Adrenal gland (tissue), 5 donors: Measurements from ENCODE around the gene CFAP97D2.

ENCODE experiments used
- POLR2A ChIP-seq, 2 donors: fragments of 450-650 bp; IDR thresholded peaks; one replicate each; pipeline ENCODE4 v1.6.1; 2017; ENCODE audit warnings: antibody characterized with exemption in 2 of 2, mild to moderate bottlenecking in 2 of 2, moderate library complexity in 1 of 2
- TF ChIP-seq, protein P1 (sequence below), 6 experiments: fragments of 450-650 bp in 4 of 6; fragments of 200-600 bp in 2 of 6; sonication (generic) in 1 of 6; IDR thresholded peaks; 1 replicate in 5 of 6; 2 replicates in 1 of 6; pipeline versions ENCODE4 v1.5.1 to v1.8.0; 2016 to 2021; ENCODE audit warnings: antibody characterized with exemption in 6 of 6, mild to moderate bottlenecking in 2 of 6, moderate library complexity in 1 of 6
- donor health status: DM: no; HTN: no; CAD: no.

DNA sequence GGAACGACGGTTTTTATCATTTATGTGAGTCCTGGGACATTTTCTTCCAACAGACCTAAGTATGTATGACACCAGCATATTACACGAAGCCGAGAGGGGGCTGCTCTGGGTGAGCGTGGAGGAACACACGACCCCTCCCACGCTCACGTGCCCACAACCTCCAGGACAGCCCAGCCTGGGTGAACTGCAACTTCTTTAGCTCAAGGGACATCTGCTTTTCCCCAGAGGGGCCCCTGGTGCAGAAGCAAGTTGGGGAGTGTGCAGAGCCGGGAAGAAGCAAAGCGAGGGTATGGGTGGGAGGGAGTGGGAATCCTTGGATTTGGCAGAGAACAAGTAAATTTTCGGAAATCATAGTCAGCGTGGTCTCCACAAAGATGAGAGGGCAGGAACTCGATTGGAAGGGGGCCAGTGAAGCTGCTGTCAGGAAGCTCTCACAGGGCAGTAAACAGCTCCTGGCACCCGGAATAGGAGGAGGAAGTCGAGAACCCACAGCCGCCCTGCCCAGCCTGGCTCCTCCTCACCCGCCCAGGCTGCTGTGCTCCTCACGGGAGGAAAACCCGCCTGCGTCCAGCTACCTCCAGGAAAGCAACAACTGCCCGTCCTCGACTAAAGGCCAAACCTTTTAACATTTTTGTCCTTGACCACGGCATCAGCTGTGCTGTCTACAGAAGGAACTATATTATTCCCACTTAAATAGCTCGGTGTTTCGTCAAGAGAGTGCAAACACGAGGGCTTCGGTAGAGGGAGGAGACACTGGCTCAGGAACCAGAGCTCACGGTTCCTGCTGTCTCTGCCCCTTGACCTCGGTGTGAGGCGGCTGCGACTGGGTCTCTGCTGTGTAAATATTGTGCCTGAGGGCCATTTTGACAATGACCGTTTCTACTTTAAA is 17.2 kb upstream of the CFAP97D2 start:
- TF ChIP-seq, protein P1, sequence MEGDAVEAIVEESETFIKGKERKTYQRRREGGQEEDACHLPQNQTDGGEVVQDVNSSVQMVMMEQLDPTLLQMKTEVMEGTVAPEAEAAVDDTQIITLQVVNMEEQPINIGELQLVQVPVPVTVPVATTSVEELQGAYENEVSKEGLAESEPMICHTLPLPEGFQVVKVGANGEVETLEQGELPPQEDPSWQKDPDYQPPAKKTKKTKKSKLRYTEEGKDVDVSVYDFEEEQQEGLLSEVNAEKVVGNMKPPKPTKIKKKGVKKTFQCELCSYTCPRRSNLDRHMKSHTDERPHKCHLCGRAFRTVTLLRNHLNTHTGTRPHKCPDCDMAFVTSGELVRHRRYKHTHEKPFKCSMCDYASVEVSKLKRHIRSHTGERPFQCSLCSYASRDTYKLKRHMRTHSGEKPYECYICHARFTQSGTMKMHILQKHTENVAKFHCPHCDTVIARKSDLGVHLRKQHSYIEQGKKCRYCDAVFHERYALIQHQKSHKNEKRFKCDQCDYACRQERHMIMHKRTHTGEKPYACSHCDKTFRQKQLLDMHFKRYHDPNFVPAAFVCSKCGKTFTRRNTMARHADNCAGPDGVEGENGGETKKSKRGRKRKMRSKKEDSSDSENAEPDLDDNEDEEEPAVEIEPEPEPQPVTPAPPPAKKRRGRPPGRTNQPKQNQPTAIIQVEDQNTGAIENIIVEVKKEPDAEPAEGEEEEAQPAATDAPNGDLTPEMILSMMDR (IDR thresholded peaks at IDR 0.05), result no peak
- no peak for TF ChIP-seq POLR2A (IDR thresholded peaks at IDR 0.05)
